22Rv1 (cell line): ENCODE results near the gene AURKAIP1.
"Not testable (repeated sequence)": the region's sequence is repeated elsewhere in the genome, so short reads cannot be mapped to it uniquely, and the experiment has no call there.

Experiments
- H3K27ac ChIP-seq: fragments of 450-650 bp; 2 replicates; pipeline ENCODE4 v1.5.1; 2017
- ZFX ChIP-seq: fragments of 450-650 bp; IDR thresholded peaks from 2 replicates; pipeline ENCODE4 v1.6.1; 2017; ENCODE audit warnings: antibody characterized with exemption, borderline replicate concordance
- TF ChIP-seq, protein P1 (sequence below): fragments of 450-650 bp; IDR thresholded peaks from 2 replicates; pipeline ENCODE4 v1.5.1; 2017; ENCODE audit warnings: mild to moderate bottlenecking

The AURKAIP1 gene

DNA sequence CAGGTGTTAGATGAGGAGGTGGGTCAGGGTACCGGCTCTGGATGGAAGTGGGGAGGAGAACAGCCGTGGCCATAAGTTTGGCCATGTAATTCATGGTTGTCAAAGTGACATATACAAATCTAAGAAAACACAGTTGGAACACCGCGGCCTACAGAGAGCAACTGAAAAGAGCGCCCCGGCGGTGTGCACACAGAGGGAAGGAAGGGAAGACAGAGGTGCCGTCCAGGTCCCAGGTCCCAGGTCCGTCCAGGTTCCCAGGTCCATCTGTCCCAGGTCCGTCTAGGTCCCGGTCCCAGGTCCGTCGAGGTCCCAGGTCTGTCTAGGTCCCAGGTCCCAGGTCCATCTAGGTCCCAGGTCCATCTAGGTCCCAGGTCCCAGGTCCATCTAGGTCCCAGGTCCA, 36.6 kb upstream of the AURKAIP1 start:
- TF ChIP-seq ZFX = no peak
- TF ChIP-seq, protein P1, sequence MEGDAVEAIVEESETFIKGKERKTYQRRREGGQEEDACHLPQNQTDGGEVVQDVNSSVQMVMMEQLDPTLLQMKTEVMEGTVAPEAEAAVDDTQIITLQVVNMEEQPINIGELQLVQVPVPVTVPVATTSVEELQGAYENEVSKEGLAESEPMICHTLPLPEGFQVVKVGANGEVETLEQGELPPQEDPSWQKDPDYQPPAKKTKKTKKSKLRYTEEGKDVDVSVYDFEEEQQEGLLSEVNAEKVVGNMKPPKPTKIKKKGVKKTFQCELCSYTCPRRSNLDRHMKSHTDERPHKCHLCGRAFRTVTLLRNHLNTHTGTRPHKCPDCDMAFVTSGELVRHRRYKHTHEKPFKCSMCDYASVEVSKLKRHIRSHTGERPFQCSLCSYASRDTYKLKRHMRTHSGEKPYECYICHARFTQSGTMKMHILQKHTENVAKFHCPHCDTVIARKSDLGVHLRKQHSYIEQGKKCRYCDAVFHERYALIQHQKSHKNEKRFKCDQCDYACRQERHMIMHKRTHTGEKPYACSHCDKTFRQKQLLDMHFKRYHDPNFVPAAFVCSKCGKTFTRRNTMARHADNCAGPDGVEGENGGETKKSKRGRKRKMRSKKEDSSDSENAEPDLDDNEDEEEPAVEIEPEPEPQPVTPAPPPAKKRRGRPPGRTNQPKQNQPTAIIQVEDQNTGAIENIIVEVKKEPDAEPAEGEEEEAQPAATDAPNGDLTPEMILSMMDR = no peak
- no peak overlapping the region for H3K27ac ChIP-seq

DNA sequence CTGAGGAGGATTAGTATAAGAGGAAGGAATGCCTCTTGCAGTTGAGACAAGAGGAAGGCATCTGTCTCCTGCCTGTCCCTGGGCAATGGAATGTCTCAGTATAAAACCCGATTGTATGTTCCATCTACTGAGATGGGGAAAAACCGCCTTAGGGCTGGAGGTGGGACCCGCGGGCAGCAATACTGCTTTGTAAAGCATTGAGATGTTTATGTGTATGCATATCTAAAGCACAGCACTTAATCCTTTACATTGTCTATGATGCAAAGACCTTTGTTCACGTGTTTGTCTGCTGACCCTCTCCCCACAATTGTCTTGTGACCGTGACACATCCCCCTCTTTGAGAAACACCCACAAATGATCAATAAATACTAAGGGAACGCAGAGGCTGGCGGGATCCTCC, 35.2 kb upstream of the AURKAIP1 start:
- H3K27ac ChIP-seq = not testable (repeated sequence)

DNA sequence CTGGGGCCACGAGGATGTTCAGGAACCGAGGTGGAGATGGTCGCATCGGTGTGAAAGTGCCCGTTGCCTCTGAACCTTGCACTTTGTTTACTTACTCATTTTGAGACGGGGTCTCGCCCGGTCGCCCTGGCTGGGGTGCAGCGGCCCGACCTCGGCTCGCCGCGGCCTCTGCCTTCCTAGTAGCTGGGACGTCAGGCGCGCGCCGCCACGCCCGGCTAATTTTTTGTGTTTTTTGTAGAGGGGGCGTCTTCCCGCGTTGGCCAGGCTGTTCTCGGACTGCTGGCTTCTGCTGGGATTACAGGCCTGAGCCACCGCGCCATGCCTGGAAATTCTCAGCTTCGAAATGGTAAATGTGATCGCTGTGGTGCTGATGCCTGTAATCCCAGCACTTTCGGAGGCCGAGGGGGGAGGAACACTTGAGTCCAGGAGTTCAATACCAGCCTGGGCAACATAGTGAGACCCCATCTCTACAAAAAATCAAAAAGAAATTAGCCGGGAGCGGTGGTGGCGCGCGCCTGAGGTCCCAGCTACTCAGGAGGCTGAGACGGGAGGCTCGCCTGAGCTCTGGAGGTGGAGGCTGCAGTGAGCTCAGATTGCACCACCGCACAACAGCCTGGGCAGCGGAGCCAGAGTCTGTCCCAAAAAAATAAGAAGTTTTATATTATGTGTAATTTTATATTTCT, 32.8 kb upstream of the AURKAIP1 start:
- TF ChIP-seq, protein P1 = 0 out of 2 replicates have a peak, but pooled peaks have one; percentile 11
- no peak for TF ChIP-seq ZFX

DNA sequence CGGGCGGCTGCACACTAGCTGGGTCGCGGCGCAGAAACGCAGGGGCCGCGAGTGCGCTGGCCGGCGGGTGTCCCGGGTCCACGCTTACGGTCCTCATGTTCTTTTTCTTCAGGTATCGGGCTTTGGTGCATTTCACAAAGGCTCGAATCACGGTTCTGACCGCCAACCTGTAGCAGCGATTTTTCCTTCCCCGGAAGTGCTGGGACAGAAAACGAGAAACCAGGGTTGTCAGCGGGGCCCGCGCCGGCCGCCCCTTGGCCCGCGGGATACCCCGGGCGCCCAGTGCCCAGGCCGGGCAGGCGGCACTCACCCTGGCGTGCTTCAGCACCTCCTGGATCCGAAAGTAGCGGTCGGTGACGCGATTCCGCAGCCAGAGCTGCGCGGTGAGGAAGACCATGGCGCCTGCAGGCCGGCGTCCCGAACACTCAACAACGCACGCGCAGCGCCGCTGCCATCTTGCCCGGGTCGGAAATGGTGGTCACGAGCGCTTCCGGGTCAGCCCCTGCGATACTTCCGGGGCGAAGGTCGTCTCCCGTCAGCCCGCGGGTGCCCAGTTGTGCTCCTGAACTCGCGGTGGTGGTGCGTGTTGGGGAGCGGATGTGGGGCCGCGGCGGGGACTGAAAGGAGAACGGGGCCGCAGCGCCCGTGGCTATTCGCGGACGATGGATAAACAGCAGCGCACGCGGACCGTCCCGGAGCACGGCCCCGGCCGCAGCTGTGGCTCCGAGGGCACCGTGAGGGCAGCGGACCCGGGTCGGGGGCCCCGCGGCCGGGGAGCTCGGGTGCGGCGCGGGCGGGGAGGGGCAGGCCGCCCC, 32.0 kb upstream of the AURKAIP1 start, which contains the start of gene MRPL20:
TSS of gene MRPL20 (minus strand) at position 473 of the 815 bp plus-strand sequence. CDS start at position 397, 76 bp downstream.
- H3K27ac ChIP-seq = peak within 1 kb of the TSS; percentile 78
- TF ChIP-seq, protein P1 = no peak
- no peak for TF ChIP-seq ZFX

More for the DNA sequence above, 32.8 kb upstream of the AURKAIP1 start:
- peak overlapping the region; percentile 78 for H3K27ac ChIP-seq

DNA sequence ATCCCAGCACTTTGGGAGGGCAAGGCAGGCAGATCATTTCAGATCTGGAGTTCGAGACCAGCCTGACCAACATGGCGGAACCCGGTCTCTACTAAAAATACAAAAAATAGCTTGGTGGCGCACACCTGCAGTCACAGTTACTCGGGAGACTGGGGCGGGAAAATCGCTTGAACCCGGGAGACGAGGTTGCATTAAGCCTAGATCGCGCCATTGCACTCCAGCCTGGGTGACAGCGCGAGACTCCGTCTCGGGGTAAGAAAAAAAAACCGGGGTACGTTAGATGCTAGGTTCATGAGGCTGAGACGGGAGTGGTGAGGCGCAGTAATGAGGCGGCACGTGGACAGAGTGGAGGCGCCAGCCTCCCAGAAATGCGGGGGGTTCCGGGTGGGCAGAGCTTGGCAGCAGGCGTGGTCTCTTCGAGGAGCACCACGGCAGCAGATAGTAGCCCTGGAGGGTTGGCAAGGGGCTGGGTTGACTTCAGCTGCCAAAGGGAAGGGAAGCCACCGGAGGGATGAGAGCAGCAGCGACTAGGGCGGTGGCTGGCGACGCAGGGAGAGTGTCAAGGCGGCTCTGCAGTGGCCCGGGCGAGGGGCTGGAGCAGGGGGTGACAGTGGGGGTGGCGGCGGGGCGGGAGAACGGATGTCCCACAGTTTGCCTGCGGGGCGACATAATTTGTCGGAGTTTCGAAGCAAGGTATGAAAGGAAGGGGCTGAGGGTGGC, 31.3 kb upstream of the AURKAIP1 start:
- peak overlapping the region; percentile 78 for H3K27ac ChIP-seq
- TF ChIP-seq, protein P1 = no peak
- no peak for TF ChIP-seq ZFX

DNA sequence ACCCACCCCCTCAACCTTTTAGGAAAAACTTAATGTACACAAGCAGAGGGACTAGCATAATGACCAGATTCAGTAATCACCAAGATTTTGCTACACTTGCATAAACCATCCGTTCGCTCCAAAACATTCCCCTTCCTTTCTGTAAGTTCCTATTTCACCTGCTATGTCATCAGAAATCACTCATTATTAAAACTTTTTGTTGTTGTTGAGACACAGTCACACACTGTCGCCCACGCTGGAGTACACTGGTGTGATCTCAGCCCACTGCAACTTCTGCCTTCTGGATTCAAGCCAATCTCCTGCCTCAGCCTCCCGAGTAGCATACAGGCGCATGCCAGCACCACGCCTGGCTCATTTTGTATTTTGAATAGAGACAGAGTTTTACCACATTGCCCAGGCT, 28.6 kb upstream of the AURKAIP1 start:
- TF ChIP-seq, protein P1 = no peak
- TF ChIP-seq ZFX = no peak
- H3K27ac ChIP-seq = peak overlapping the region; percentile 80

DNA sequence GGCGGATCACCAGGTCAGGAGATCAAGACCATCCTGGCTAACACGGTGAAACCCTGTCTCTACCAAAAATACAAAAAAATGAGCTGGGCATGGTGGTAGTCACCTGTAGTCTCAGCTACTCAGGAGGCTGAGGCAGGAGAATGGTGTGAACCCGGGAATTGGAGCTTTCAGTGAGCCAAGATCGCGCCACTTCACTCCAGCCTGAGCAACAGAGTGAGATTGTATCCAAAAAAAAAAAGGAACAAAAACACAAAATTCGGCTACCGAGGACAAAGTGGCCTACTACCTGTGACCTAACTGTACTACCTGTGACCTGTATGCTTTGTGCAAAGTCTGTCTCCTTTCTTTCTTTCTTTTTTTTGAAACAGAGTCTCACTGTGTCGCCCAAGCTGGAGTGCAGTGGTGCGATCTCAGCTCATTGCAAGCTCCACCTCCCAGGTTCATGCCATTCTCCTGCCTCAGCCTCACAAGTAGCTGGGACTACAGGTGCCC, 27.9 kb upstream of the AURKAIP1 start:
- H3K27ac ChIP-seq = peak overlapping the region; percentile 80
